PC-9 (cell line): ENCODE results near the gene NDP. TPM values are rescaled to one million over a fixed set of nuclear protein-coding genes. Genes with fewer than 3 reads are reported as not detected.

Experiments
- BruUV-seq: library from RNA; stranded (reverse); fragments of 400-500 nt; replicated peaks from 2 replicates; lab custom pipeline; 2021; lab: Mats Ljungman, UMichigan
- CTCF ChIA-PET: fragments of 300-600 bp; sonication (Branson Sonifier 250); formaldehyde crosslinking; loops from one replicate; lab custom pipeline; 2022; ENCODE audit warnings: antibody characterized with exemption; lab: Charles Lee
- POLR2A ChIA-PET: fragments of 300-600 bp; sonication (Branson Sonifier 250); formaldehyde crosslinking; loops from one replicate; lab custom pipeline; 2022; ENCODE audit warnings: antibody characterized with exemption; ENCODE audit not compliant: unreplicated experiment; lab: Charles Lee
- DNase-seq, 2 experiments: peaks; one replicate each; pipeline versions ENCODE4 v3.0.0 to v3.0.0-alpha.2; 2015 to 2022; ENCODE audit warnings: mixed read lengths in 1 of 2
- H2AFZ ChIP-seq: fragments of 200-600 bp; sonication (generic); 2 replicates; pipeline ENCODE4 v1.8.1; 2017; ENCODE audit warnings: antibody characterized with exemption
- H3F3A ChIP-seq: fragments of 200-600 bp; sonication (generic); 2 replicates; pipeline ENCODE4 v1.8.1; 2017; ENCODE audit warnings: antibody characterized with exemption, mild to moderate bottlenecking, low read depth; ENCODE audit not compliant: insufficient read depth
- H3K27ac ChIP-seq: fragments of 200-600 bp; sonication (generic); 2 replicates; pipeline ENCODE4 v1.6.1; 2016; ENCODE audit warnings: mixed run types
- H3K27me3 ChIP-seq: fragments of 200-600 bp; sonication (generic); 2 replicates; pipeline ENCODE4 v1.6.1; 2016; ENCODE audit warnings: low read depth, mixed run types; ENCODE audit not compliant: insufficient read depth
- H3K36me3 ChIP-seq: fragments of 200-600 bp; sonication (generic); 2 replicates; pipeline ENCODE4 v1.6.1; 2016; ENCODE audit warnings: low read depth, mixed run types
- H3K4me1 ChIP-seq: fragments of 200-600 bp; sonication (generic); replicated peaks from 2 replicates; pipeline ENCODE4 v1.6.1; 2016; ENCODE audit warnings: mixed run types; ENCODE audit not compliant: insufficient read depth
- H3K4me2 ChIP-seq: fragments of 200-600 bp; sonication (generic); 2 replicates; pipeline ENCODE4 v1.6.1; 2017; ENCODE audit warnings: mixed run types
- H3K4me3 ChIP-seq: fragments of 200-600 bp; sonication (generic); 2 replicates; pipeline ENCODE4 v1.6.1; 2016; ENCODE audit warnings: mixed run types
- H3K79me2 ChIP-seq: fragments of 200-600 bp; sonication (generic); 2 replicates; pipeline ENCODE4 v1.6.1; 2017; ENCODE audit warnings: low read depth, mixed run types
- H3K9me2 ChIP-seq: fragments of 200-600 bp; sonication (generic); 2 replicates; pipeline ENCODE4 v1.8.1; 2017; ENCODE audit warnings: mild to moderate bottlenecking; ENCODE audit not compliant: insufficient read depth
- H3K9me3 ChIP-seq: fragments of 200-600 bp; sonication (generic); 2 replicates; pipeline ENCODE4 v1.8.1; 2016; ENCODE audit warnings: low read depth; ENCODE audit not compliant: insufficient read depth
- H4K20me1 ChIP-seq: fragments of 200-600 bp; sonication (generic); 2 replicates; pipeline ENCODE4 v1.8.1; 2017; ENCODE audit not compliant: insufficient read depth
- CTCF ChIP-seq: fragments of 200-600 bp; sonication (generic); conservative IDR thresholded peaks from 2 replicates; pipeline ENCODE4 v1.6.1; 2017; ENCODE audit warnings: mixed run types, antibody characterized with exemption, mild to moderate bottlenecking, moderate library complexity
- EZH2 ChIP-seq: fragments of 200-600 bp; sonication (generic); IDR thresholded peaks from 2 replicates; pipeline ENCODE4 v1.8.0; 2017; ENCODE audit warnings: antibody characterized with exemption, low read depth
- intact Hi-C: fragments of 100-400 bp; cut with micrococcal nuclease; formaldehyde crosslinking; loops from one replicate; pipeline ENCODE4 v1.10.0; 2022; ENCODE audit not compliant: unreplicated experiment
- total RNA-seq: library from RNA; stranded (reverse); gene quantifications from 2 replicates; pipeline ENCODE4 v1.2.3, GENCODE V29; 2021

Gene NDP
- total RNA-seq, 1 experiment from 2014 or later = not detected

DNA sequence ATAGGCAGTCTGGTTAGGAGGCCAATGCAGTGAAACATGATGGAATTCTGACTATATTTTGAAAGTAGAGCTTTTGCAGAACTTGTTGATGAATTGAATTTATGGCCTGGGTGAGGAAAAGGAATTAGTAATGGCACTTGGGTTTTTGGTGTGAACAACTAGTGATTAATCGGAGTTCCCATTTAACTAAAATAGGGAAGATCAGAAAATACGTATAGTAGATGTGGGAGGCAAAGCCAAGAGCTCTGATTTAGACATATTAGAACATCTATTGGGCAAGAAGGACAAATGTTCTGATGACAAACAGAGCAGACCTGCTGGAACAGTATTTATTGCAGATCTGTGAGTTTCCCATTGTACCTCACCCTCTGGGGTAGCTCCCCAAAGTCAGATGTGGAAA lies 12.3 kb upstream of the NDP start:
- TF ChIP-seq CTCF (no peak), EZH2 (no peak)
- H3K27ac ChIP-seq = no peak overlapping the region
- H3K9me3 ChIP-seq = no peaks in the 10 kb centered on the region
- intact Hi-C loops = no loop called here
- no peak overlapping the region for H3K4me3 ChIP-seq
- no peaks in the 10 kb centered on the region for H3K4me1 ChIP-seq
- H3F3A ChIP-seq = no peaks in the 10 kb centered on the region
- no peaks in the 10 kb centered on the region for H3K36me3 ChIP-seq
- BruUV-seq = no TSS peak
- CTCF ChIA-PET = no interaction called here
- H3K79me2 ChIP-seq = no peaks in the 10 kb centered on the region
- H3K4me2 ChIP-seq = no peak overlapping the region
- DNase-seq = no peak
- no peaks in the 10 kb centered on the region for H4K20me1 ChIP-seq
- H2AFZ ChIP-seq = no peak overlapping the region
- H3K27me3 ChIP-seq = no peaks in the 10 kb centered on the region
- no peaks in the 10 kb centered on the region for H3K9me2 ChIP-seq
- POLR2A ChIA-PET = no interaction called here

DNA sequence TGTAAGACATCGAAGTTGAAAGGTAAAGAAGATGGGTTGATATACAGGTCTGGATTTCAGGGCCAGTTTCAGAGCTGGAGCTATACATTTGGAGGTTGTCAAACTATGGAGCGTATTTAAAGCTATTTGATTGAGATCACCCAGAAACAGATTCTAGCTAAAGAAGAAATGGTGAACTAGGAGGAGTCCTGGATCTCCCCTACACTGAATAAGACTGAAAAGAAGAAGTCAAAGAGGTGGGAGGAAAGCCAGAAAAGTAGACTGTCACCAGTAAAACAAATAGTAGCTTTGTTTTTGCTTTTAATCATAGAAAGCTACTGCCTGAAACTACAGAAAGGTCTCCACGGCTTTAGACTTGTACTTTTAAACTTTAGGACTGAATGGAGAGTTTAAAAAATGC lies 5.0 kb upstream of the NDP start:
- Histone ChIP-seq H3K27ac (no peak overlapping the region), H3K4me2 (no peak overlapping the region), H3K4me3 (no peak overlapping the region), H3F3A (no peaks in the 10 kb centered on the region), H4K20me1 (no peaks in the 10 kb centered on the region), H3K9me3 (no peaks in the 10 kb centered on the region), H3K9me2 (no peaks in the 10 kb centered on the region), H3K36me3 (no peaks in the 10 kb centered on the region), H3K79me2 (no peaks in the 10 kb centered on the region), H3K27me3 (no peaks in the 10 kb centered on the region), H3K4me1 (no peaks in the 10 kb centered on the region), H2AFZ (no peak overlapping the region)
- no peak for TF ChIP-seq CTCF
- ChIA-PET POLR2A (no interaction called here), CTCF (interaction anchor here (0.6 kb wide), 1 partner anchor 20 kb away, joined by 3 read pairs; no protein-coding TSS in a partner anchor)
- BruUV-seq = no TSS peak
- no peak for DNase-seq
- intact Hi-C loops = loop anchor here (5.0 kb wide), 1 partner anchor 34 kb away; no protein-coding TSS in a partner anchor

DNA sequence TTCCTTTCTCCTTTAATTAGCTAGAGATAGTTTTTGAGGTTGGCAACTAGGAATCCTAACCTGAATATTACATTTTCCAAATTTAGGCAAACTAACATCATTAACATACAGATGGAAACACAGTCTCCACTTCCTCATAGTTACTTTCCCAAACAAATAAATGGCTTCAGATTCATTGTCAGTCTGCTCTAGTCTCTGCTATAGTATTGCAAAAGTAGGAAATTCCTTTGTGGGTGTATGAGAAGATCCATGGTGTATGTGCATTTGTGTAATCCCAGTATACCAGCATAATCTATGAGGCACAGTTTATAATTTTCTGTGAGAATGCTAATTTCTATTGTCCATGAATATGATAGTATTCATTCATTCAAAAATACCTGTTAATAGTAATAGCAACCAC lies 3.0 kb upstream of the NDP start:
- no peaks in the 10 kb centered on the region for H3K79me2 ChIP-seq
- ChIA-PET CTCF (no interaction called here), POLR2A (no interaction called here)
- H3K4me2 ChIP-seq = no peak overlapping the region
- no peaks in the 10 kb centered on the region for H4K20me1 ChIP-seq
- no peak overlapping the region for H3K4me3 ChIP-seq
- TF ChIP-seq EZH2 = no peak
- TF ChIP-seq CTCF = no peak
- H3K9me3 ChIP-seq = no peaks in the 10 kb centered on the region
- H3K27me3 ChIP-seq = no peaks in the 10 kb centered on the region
- BruUV-seq = no TSS peak
- no peaks in the 10 kb centered on the region for H3F3A ChIP-seq
- intact Hi-C loops = loop anchor here (5.0 kb wide), 1 partner anchor 36 kb away; no protein-coding TSS in a partner anchor
- peak in 1 of 2 experiments; percentile 32 for DNase-seq
- H3K9me2 ChIP-seq = no peaks in the 10 kb centered on the region
- H3K27ac ChIP-seq = no peak overlapping the region
- H2AFZ ChIP-seq = no peak overlapping the region
- no peaks in the 10 kb centered on the region for H3K4me1 ChIP-seq
- H3K36me3 ChIP-seq = no peaks in the 10 kb centered on the region
